ENCODE measurements around the gene MC2R.

Gene MC2R

DNA sequence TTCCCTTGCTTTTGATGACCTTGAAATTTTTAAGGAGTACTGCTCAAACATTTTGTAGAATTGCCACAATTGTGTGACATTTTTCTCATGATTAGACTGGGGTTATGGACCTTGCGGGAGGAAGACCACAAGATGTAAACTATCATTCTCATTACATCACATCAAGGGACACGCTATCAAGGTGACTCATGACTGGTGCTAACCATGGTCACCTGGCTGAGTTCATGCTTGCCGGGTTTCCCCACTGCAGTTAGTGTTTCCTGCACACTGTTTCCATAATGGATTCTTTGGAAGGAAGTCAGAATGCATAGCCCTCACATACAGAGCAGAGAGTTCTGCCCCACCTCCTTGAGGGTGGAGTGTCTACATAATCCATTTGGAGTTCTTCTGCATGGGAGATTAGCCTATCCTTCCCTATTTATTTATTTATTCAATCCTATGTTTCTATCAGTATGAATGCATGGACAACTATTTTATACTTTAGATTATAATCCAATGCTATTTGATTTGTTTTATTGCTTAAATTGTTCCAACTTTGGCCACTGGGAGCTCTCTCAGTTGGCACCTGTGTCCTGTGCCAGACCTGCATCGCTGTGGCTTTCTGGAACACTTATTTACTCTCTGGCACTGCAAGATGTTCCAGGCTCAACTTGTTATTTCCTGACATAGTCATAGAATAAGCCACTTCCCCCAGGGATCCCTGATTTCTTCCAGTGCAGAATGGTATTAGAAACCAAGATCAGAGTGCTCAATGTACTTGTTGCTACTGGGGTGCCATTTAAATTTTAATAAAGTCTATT, 6.0 kb downstream of the MC2R start:
- no peak for DNase-seq (ENCODE audit: extremely low read depth, low read depth)
- TF ChIP-seq, protein P1, sequence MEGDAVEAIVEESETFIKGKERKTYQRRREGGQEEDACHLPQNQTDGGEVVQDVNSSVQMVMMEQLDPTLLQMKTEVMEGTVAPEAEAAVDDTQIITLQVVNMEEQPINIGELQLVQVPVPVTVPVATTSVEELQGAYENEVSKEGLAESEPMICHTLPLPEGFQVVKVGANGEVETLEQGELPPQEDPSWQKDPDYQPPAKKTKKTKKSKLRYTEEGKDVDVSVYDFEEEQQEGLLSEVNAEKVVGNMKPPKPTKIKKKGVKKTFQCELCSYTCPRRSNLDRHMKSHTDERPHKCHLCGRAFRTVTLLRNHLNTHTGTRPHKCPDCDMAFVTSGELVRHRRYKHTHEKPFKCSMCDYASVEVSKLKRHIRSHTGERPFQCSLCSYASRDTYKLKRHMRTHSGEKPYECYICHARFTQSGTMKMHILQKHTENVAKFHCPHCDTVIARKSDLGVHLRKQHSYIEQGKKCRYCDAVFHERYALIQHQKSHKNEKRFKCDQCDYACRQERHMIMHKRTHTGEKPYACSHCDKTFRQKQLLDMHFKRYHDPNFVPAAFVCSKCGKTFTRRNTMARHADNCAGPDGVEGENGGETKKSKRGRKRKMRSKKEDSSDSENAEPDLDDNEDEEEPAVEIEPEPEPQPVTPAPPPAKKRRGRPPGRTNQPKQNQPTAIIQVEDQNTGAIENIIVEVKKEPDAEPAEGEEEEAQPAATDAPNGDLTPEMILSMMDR (IDR thresholded peaks at IDR 0.05; ENCODE audit: low read depth, low read length, missing control alignments), result no peak
- H3K4me3 ChIP-seq (replicated peaks; ENCODE audit: low read depth, low read length), result no peak overlapping the region

DNA sequence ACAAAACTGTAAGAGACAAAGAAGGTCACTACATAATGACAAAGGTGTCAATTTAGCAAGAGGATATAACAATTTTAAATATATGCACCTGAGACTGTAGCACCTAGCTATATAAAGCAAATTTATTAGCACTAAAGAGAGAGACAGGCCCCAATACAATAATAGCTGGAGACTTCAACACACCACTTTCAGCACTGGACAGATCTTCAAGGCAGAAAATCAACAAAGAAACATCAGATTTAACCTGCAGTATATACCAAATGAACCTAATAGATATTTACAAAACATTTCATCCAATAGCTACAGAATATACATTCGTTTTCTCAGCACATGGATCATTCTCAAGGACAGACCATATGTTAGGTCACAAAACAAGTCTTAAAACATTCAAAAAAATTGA, 14.7 kb downstream of the MC2R start:
- H3K4me3 ChIP-seq (replicated peaks; ENCODE audit: low read depth, low read length), result no peak overlapping the region
- TF ChIP-seq, protein P1 (IDR thresholded peaks at IDR 0.05; ENCODE audit: low read depth, low read length, missing control alignments), result no peak
- no peak for DNase-seq (ENCODE audit: extremely low read depth, low read depth)

DNA sequence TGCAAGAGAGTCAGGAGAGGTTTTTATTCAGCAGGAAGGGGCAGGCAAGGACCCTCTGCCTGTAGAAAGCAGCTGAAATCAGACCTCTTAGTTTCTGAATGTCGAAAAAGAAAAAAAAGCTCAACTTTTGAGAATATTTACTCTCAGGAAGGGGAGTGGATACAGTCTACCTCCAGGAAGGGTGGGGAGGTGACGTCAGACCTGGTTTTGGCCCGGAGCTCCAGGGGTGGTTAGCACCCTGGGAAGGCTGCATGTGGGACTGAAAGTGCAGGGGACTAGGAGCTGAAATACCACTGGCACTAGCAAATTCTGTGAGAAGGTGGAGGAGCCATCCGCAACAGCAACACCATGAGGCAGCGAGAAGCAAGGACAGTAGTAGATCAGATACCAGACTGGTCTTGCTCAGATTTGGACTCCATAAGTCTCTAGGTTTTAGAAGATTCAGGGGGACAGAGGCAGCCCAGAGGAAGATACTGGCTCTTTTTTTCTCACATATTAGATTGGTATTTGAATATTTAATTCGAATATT, 19.8 kb downstream of the MC2R start:
- H3K4me3 ChIP-seq (replicated peaks; ENCODE audit: low read depth, low read length), result no peak overlapping the region
- TF ChIP-seq, protein P1 (IDR thresholded peaks at IDR 0.05; ENCODE audit: low read depth, low read length, missing control alignments), result no peak
- no peak for DNase-seq (ENCODE audit: extremely low read depth, low read depth)

DNA sequence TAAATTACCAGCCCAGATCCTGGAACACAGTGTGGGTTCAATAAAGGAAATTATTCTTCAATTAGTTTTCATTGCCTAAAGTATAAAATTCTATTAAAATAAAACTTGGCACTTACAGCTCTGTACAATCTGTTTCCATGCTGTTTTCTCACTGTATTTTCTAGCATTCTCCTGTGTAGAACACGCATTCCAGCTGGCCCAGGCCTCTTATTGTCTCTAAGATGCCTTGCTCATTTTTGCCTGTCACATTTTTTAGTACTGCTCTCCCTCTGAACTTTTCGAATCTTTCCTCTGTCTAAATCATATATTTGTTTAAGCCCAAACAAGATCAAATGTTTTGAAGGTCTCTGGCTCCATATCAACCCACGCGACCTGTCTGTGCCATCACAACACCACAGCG, 20.8 kb downstream of the MC2R start:
- TF ChIP-seq, protein P1 (IDR thresholded peaks at IDR 0.05; ENCODE audit: low read depth, low read length, missing control alignments), result no peak
- H3K4me3 ChIP-seq (replicated peaks; ENCODE audit: low read depth, low read length), result no peak overlapping the region
- no peak for DNase-seq (ENCODE audit: extremely low read depth, low read depth)

DNA sequence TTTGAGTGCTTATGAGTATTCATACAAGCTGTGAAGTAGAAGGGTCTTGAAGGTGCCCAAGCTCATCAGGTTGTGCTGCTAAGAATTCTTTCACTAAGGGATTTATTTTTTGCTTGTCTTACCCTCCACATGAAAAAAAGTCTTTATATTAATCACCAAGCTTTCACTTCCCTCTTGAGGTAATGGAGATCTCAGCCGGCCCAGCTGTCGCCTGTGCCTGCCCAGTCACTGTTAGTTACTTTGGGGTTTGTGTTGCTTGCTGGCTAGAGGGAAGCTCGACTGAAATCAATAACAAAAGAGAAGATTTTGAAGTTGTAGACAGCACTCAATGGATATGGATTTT, 21.9 kb downstream of the MC2R start:
- DNase-seq (ENCODE audit: extremely low read depth, low read depth), result no peak
- TF ChIP-seq, protein P1 (IDR thresholded peaks at IDR 0.05; ENCODE audit: low read depth, low read length, missing control alignments), result no peak

DNA sequence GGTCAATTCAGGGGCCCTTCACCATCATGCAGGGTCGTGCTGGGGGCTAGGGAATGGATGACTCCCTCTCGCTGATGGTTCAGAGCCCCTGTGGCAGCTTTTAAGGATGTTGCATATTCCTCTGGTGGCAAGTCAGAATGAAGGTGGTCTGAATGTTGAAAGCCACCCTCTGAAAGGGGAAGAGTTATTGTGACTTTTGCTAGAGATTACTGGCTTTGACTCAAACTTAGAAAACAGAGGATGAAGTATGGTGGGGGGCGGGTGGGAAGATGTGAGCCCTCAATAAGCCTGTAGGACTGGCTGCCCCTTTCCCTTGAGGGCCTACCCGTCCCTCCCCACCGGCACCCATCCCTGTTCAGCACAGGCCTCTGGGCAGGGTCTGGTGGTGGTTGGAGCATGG, 23.2 kb downstream of the MC2R start:
- TF ChIP-seq, protein P1 (IDR thresholded peaks at IDR 0.05; ENCODE audit: low read depth, low read length, missing control alignments), result no peak
- no peak overlapping the region for H3K4me3 ChIP-seq (replicated peaks; ENCODE audit: low read depth, low read length)
- no peak for DNase-seq (ENCODE audit: extremely low read depth, low read depth)

More for the DNA sequence above, 21.9 kb downstream of the MC2R start:
- H3K4me3 ChIP-seq (replicated peaks; ENCODE audit: low read depth, low read length), result no peak overlapping the region
